SKM-1 treated with dmso at 0.1 percent for 144 hours (cell line): ENCODE results near the gene CD82.
"Not testable (repeated sequence)": the region's sequence is repeated elsewhere in the genome, so short reads cannot be mapped to it uniquely, and the experiment has no call there.

Experiments used
- DNase-seq: peaks from one replicate; lab custom pipeline; 2025; ENCODE audit not compliant: unreplicated experiment; lab: John Stamatoyannopoulos, UW

Gene CD82

GRCh38 chr11:44559207-44559939 is 6.1 kb upstream of the CD82 start:
- peak; percentile 17 for DNase-seq

- DNase-seq: not testable (repeated sequence)
Measured at GRCh38 chr11:44559940-44560300, 5.5 kb upstream of the CD82 start.

- DNase-seq: no peak
Measured at GRCh38 chr11:44561275-44561805, 4.1 kb upstream of the CD82 start.

GRCh38 chr11:44561964-44562734 is 3.3 kb upstream of the CD82 start:
- DNase-seq: no peak

GRCh38 chr11:44562845-44563460 is 2.5 kb upstream of the CD82 start:
- DNase-seq: no peak

- DNase-seq: no peak
Measured at GRCh38 chr11:44563711-44564110, 1.8 kb upstream of the CD82 start.

GRCh38 chr11:44564166-44564565 is 1.3 kb upstream of the CD82 start:
- DNase-seq: no peak

GRCh38 chr11:44564670-44565210 is 723 bp upstream of the CD82 start:
- DNase-seq: peak; percentile 37

GRCh38 chr11:44565953-44566949 is 788 bp downstream of the CD82 start:
- DNase-seq: no peak

- DNase-seq: no peak
Measured at GRCh38 chr11:44566952-44567875, 1.8 kb downstream of the CD82 start.

- no peak for DNase-seq
Measured at GRCh38 chr11:44567876-44568256, 2.4 kb downstream of the CD82 start.

GRCh38 chr11:44568331-44568657 is 2.8 kb downstream of the CD82 start:
- no peak for DNase-seq

GRCh38 chr11:44568658-44569473 is 3.4 kb downstream of the CD82 start:
- peak; percentile 88 for DNase-seq

GRCh38 chr11:44570411-44571155 is 5.1 kb downstream of the CD82 start:
- no peak for DNase-seq

GRCh38 chr11:44571871-44572270 is 6.4 kb downstream of the CD82 start:
- DNase-seq: no peak

GRCh38 chr11:44572436-44572835 is 7.0 kb downstream of the CD82 start:
- DNase-seq: no peak

GRCh38 chr11:44572884-44573283 is 7.4 kb downstream of the CD82 start:
- DNase-seq: no peak

GRCh38 chr11:44573333-44573732 is 7.9 kb downstream of the CD82 start:
- no peak for DNase-seq
